K562 (cell line): ENCODE measurements around the gene ACSS2. TPM values are rescaled to one million over a fixed set of nuclear protein-coding genes. Genes with fewer than 3 reads are reported as not detected.

ENCODE experiments used
- CBX8 ChIP-seq: fragments of 200-600 bp; sonication (generic); IDR thresholded peaks from 2 replicates; pipeline ENCODE4 v1.6.1; 2012; ENCODE audit warnings: borderline replicate concordance, mixed run types, low read depth, mild to moderate bottlenecking, moderate library complexity, mixed read lengths, low read length, control low read depth, inconsistent platforms; ENCODE audit not compliant: poor library complexity, severe bottlenecking; ENCODE audit errors: extremely low read depth
- E2F1 ChIP-seq: sonication (generic); formaldehyde crosslinking; IDR thresholded peaks from 2 replicates; pipeline ENCODE4 v1.8.1; 2023; ENCODE audit warnings: mild to moderate bottlenecking, missing genetic modification reagents, moderate library complexity
- GABPB1 ChIP-seq: sonication (generic); formaldehyde crosslinking; IDR thresholded peaks from 2 replicates; pipeline ENCODE4 v1.8.0; 2022; ENCODE audit warnings: mild to moderate bottlenecking, missing genetic modification reagents
- HDGF ChIP-seq: fragments of 450-650 bp; IDR thresholded peaks from 2 replicates; pipeline ENCODE4 v1.6.1; 2016
- HLTF ChIP-seq: fragments of 450-650 bp; IDR thresholded peaks from 2 replicates; pipeline ENCODE4 v1.6.1; 2016
- HMG20B ChIP-seq: fragments of 250-450 bp; sonication (Bioruptor Pico); IDR thresholded peaks from 2 replicates; pipeline ENCODE4 v1.5.0; 2021; ENCODE audit warnings: mild to moderate bottlenecking
- NCOA1 ChIP-seq: fragments of 450-650 bp; IDR thresholded peaks from 2 replicates; pipeline ENCODE4 v1.6.1; 2016; ENCODE audit warnings: low read depth
- POLR2AphosphoS2 ChIP-seq: IDR thresholded peaks from 2 replicates; pipeline ENCODE4 v1.6.1; 2012; ENCODE audit warnings: low read length, improper control_type of control experiment
- SMAD4 ChIP-seq: fragments of 250-450 bp; sonication (Bioruptor Pico); conservative IDR thresholded peaks from 2 replicates; pipeline ENCODE4 v1.8.0; 2021; ENCODE audit warnings: inconsistent platforms, mild to moderate bottlenecking, moderate library complexity
- SNAPC5 ChIP-seq: fragments of 250-450 bp; sonication (Bioruptor Pico); IDR thresholded peaks from 2 replicates; pipeline ENCODE4 v1.8.0; 2021; ENCODE audit warnings: moderate library complexity, mild to moderate bottlenecking, inconsistent platforms
- TAF1 ChIP-seq: IDR thresholded peaks from 2 replicates; pipeline ENCODE4 v1.6.1; 2011; ENCODE audit warnings: mild to moderate bottlenecking, low read length, moderate library complexity; ENCODE audit not compliant: insufficient read depth, control insufficient read depth, severe bottlenecking; ENCODE audit errors: extremely low read depth
- TCFL5 ChIP-seq: fragments of 250-450 bp; sonication (Bioruptor Pico); conservative IDR thresholded peaks from 2 replicates; pipeline ENCODE4 v1.6.1; 2021; ENCODE audit warnings: mild to moderate bottlenecking, moderate library complexity, matching md5 sums
- TRIM24 ChIP-seq, 2 experiments: fragments of 450-650 bp; IDR thresholded peaks; 2 replicates each; pipeline ENCODE4 v1.6.1; 2016
- ZC3H8 ChIP-seq: fragments of 450-650 bp; IDR thresholded peaks from 2 replicates; pipeline ENCODE4 v1.6.1; 2017
- ZNF133 ChIP-seq: fragments of 250-450 bp; sonication (Bioruptor Pico); IDR thresholded peaks from 2 replicates; pipeline ENCODE4 v1.4.0; 2020; ENCODE audit warnings: mild to moderate bottlenecking
- ZNF41 ChIP-seq: fragments of 250-450 bp; sonication (Bioruptor Pico); conservative IDR thresholded peaks from 2 replicates; pipeline ENCODE4 v1.4.0; 2020; ENCODE audit warnings: mild to moderate bottlenecking
- ZNF583 ChIP-seq: fragments of 250-450 bp; sonication (Bioruptor Pico); IDR thresholded peaks from 2 replicates; pipeline ENCODE4 v1.4.0; 2020
- polyA plus RNA-seq, 8 experiments: library from polyadenylated mRNA; depleted of rRNA in 4 of 8; stranded (reverse) in 5 of 8; unstranded in 3 of 8; fragments of >200 nt; fragmentation: Nextera tagmentation in 2 of 8; fragmentation: Illumina TruSeq in 1 of 8; extraction: Ambion mirVana in 2 of 8; extraction: Trizol in 1 of 8; gene quantifications; 2 replicates each; pipeline versions ENCODE4 v1.2.1 to v1.2.3, GENCODE V29; 2011 to 2014; ENCODE audit warnings: inconsistent platforms in 1 of 8, missing spikeins in 1 of 8
- total RNA-seq, 7 experiments: library from RNA; depleted of rRNA in 6 of 7; stranded (reverse); fragments of >200 nt in 6 of 7; fragmentation: Illumina TruSeq in 2 of 7; extraction: Trizol in 2 of 7; gene quantifications; 2 replicates each; pipeline versions ENCODE4 v1.2.1 to v1.2.3, GENCODE V29; 2011 to 2021; ENCODE audit warnings: low replicate concordance in 1 of 7

ACSS2 gene
- total and polyA plus RNA-seq, 9 of the 15 experiments (the other 6 are each of a cell fraction or from before 2014, with no cell fraction given) = 21.9 to 246 (median 66.2) TPM

GRCh38 chr20:34955231-34956040, 79.0 kb downstream of the ACSS2 start, which contains the start of the genes GSS and MYH7B (continued):
- no peak for TF ChIP-seq POLR2AphosphoS2
- no peak for TF ChIP-seq ZNF41 (CRISPR knock-in tag)
- no peak for TF ChIP-seq CBX8
- TF ChIP-seq ZNF133 (CRISPR knock-in tag) = no peak
- TF ChIP-seq GABPB1 = peak; percentile 79
- no peak for TF ChIP-seq HMG20B (CRISPR knock-in tag)
- peak; percentile 79; the same call in 1 of the 2 replicates for TF ChIP-seq E2F1 (CRISPR knock-in tag)
- TF ChIP-seq SNAPC5 (CRISPR knock-in tag) = no peak
- no peak for TF ChIP-seq TRIM24 (IDR thresholded peaks at IDR 0.05)
- TF ChIP-seq TCFL5 = no peak
- no peak for TF ChIP-seq SMAD4 (CRISPR knock-in tag)
- no peak for TF ChIP-seq HDGF
- TF ChIP-seq ZNF583 (CRISPR knock-in tag) = no peak
- TF ChIP-seq NCOA1 = peak; percentile 55; the same call in 1 of the 2 replicates
- TF ChIP-seq TAF1 = peak; percentile 99
- no peak for TF ChIP-seq HLTF
- no peak for TF ChIP-seq ZC3H8
